GM21526 (cell line): Measurements from ENCODE around the gene SUMO4.

Source experiments
- ATAC-seq: cut with Tn5 transposase; IDR thresholded peaks from one replicate; pipeline ENCODE4 v1.9.1; 2021; ENCODE audit warnings: moderate library complexity; ENCODE audit not compliant: unreplicated experiment, low FRiP score

SUMO4 gene

DNA sequence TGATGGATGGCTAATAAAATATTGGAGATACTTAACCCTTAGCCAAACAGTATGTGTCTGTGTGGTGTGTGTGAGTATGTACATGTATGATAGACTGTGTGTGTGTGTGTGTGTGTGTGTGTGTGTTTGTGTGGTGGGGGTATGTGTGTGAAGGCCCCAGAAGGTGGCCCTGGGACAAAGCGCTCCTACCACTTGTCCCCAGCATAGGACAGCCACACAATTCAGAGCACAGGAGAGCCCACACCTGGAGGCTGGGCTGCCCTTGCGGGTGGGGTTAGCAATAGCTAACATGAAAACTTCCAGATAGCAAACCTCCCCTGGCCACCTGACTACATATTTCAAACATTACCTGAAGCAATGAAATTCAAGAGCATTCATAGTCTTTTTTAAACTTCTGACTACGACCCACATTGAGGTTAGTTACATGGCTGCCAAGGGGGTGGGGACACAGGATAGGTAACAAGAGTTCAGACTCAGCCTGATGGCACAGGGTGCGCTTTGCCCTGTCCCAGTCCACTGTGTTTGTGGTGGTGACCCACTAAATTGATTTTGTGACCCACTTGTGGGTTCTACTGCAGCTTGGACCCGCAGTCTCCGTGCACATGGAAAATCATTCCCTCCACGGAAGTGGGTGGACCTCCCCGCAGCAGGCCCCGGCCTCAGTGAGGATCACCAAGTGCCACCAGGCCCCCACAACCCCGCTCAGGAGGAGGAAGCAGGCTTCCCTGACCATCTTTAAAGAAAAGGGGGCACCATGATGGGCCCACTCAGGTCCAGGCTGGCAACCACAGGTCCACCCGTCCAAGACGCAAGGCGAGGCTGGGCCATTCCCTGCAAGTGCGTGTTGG is 50.0 kb downstream of the SUMO4 start:
- no peak for ATAC-seq
